Chondrocyte (in vitro differentiated cells): Measurements from ENCODE around the gene IFT80. TPM values are rescaled to one million over a fixed set of nuclear protein-coding genes. Genes with fewer than 3 reads are reported as not detected.

Source experiments
- DNase-seq: peaks from one replicate; pipeline ENCODE4 v3.0.0; 2021; ENCODE audit warnings: mixed read lengths, low spot score
- H3K27ac Mint-ChIP-seq: one replicate; pipeline ENCODE4 v1.8.0; 2021; ENCODE audit warnings: mild to moderate bottlenecking, moderate library complexity, mixed read lengths; ENCODE audit not compliant: unreplicated experiment
- H3K27me3 Mint-ChIP-seq: 2 replicates; pipeline ENCODE4 v1.8.0; 2021; ENCODE audit warnings: low read depth, mixed read lengths
- H3K36me3 Mint-ChIP-seq: 2 replicates; pipeline ENCODE4 v1.8.0; 2021; ENCODE audit warnings: low read depth, mixed read lengths
- H3K4me1 Mint-ChIP-seq: 2 replicates; pipeline ENCODE4 v1.8.0; 2021; ENCODE audit warnings: low read depth, mild to moderate bottlenecking, mixed read lengths
- H3K4me3 Mint-ChIP-seq: one replicate; pipeline ENCODE4 v1.8.0; 2021; ENCODE audit warnings: mild to moderate bottlenecking, moderate library complexity, mixed read lengths; ENCODE audit not compliant: unreplicated experiment
- H3K9me3 Mint-ChIP-seq: 2 replicates; pipeline ENCODE4 v1.8.0; 2021; ENCODE audit warnings: low read depth, mixed read lengths
- CTCF ChIP-seq: fragments of 200-600 bp; sonication (generic); IDR thresholded peaks from 2 replicates; pipeline ENCODE4 v1.5.0; 2021; ENCODE audit warnings: antibody characterized with exemption, mild to moderate bottlenecking, moderate library complexity
- total RNA-seq: library from RNA; stranded (reverse); gene quantifications from 3 replicates; pipeline ENCODE4 v1.2.1, GENCODE V29; 2021

IFT80 gene
- total RNA-seq, 1 donor from 2014 or later, result 22.6 TPM

DNA sequence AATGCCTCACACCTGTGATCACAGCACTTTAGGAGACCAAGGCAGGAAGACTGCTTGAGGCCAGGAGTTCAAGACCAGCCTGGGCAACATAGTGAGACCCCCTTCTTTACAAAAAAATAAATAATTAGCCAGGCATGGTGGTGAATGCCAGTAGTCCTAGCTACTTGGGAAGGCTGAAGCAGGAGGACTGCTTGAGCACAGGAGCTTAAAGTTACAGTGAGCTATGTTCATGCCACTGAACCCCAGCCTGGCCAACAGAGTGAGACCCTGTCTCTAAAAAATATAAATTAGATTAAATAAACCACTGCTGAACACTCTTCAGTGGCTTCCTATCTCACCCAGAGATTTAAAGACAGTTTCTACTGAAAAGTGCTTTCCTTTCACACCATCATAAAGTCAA lies 6.2 kb downstream of the IFT80 start:
- no peaks in the 10 kb centered on the region for H3K27me3 Mint-ChIP-seq
- H3K9me3 Mint-ChIP-seq, result no peaks in the 10 kb centered on the region
- no peak overlapping the region for H3K4me3 Mint-ChIP-seq
- no peak overlapping the region for H3K27ac Mint-ChIP-seq
- H3K36me3 Mint-ChIP-seq, result no peaks in the 10 kb centered on the region
- no peak for DNase-seq
- peaks cover 10% of the 10 kb centered on the region for H3K4me1 Mint-ChIP-seq
- no peak for TF ChIP-seq CTCF

GRCh38 chr3:160390565-160391138 lies 8.4 kb downstream of the IFT80 start:
- Mint-ChIP-seq H3K4me1 (peaks cover 6% of the 10 kb centered on the region), H3K27me3 (no peaks in the 10 kb centered on the region), H3K9me3 (no peaks in the 10 kb centered on the region), H3K4me3 (no peak overlapping the region), H3K36me3 (no peaks in the 10 kb centered on the region), H3K27ac (no peak overlapping the region)
- TF ChIP-seq CTCF, result no peak
- no peak for DNase-seq

DNA sequence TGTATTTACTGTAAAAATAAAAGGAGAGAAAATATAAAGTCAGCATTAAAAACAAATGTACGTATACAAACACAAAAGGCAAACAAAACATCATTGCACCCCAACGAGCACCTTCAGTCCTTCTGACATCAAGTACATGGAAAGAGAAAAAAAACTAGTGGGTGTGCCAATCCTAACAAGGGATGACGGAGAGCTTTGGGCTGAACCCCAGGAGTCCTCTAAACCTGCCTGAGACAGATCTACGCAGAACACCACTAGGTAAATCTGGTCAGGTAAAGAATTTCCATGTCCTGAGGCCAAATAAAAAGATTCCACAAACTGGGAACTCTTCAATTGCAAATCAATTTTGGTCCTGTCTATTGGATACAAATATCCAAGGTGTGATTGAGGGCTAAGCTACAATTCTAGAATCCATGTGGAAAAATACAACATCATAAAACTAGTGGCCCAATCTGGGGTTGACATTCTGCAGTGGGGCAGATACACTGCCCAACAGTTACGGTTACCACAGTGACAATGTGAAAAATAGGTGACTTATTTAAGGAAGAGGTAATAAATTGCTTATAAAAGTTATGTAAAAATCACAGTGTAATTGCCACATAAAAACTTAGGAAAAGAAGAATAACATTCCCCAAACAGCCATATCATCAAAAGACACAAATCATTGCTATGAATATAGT lies 14.2 kb downstream of the IFT80 start:
- Mint-ChIP-seq H3K9me3 (no peaks in the 10 kb centered on the region), H3K4me3 (no peak overlapping the region), H3K4me1 (peaks cover 2% of the 10 kb centered on the region), H3K27ac (no peak overlapping the region), H3K27me3 (no peaks in the 10 kb centered on the region), H3K36me3 (no peaks in the 10 kb centered on the region)
- TF ChIP-seq CTCF, result no peak
- DNase-seq, result no peak

DNA sequence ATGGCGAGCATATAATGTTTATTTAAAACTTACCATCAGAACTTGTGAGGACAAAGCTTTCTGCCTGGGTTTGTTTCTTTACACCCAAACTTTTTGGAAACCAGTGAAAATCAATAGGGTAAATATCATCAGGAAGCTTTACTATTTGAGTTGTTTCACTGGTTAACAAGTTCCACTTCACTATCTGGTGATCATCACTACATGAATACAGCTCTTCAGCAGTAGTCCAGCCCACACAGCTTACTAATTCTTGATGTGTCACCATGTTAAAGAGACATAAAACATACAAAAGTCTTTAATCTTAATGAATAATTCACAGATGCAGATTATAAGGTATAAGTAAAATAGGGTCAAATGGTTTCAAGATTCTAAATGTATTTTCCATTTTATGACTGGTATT lies 17.6 kb downstream of the IFT80 start:
- Mint-ChIP-seq H3K4me3 (no peak overlapping the region), H3K4me1 (peaks cover 2% of the 10 kb centered on the region), H3K36me3 (peaks cover 5% of the 10 kb centered on the region), H3K27me3 (no peaks in the 10 kb centered on the region), H3K27ac (no peak overlapping the region), H3K9me3 (no peaks in the 10 kb centered on the region)
- DNase-seq, result no peak
- TF ChIP-seq CTCF, result no peak

DNA sequence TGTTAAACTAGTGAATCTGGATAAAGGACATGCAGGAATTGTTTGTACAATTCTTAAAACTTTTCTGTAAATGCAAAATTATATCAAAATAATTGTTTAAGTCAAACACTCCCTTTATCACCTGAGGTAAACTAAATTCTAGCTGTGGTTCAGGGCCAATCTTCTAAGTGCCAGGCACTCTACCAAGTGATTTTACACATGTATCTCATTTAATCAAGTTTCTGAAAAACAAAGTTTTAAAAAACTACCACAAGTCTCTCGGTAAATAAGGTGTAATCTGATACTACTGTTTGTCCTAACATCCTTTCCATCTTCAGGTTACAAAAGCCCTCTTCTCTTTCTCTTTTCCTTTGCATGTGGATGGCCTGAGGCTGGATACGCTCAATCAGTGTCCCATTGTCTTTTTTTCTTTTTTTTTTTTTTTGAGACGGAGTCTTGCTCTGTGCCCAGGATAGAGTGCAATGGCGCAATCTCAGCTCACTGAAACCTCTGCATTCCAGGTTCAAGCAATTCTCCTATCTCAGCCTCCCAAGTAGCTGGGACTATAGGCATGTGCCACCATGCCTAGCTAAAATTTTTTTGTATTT lies 19.3 kb downstream of the IFT80 start:
- Mint-ChIP-seq H3K4me3 (no peak overlapping the region), H3K27me3 (no peaks in the 10 kb centered on the region), H3K27ac (no peak overlapping the region), H3K4me1 (peaks cover 2% of the 10 kb centered on the region), H3K9me3 (no peaks in the 10 kb centered on the region), H3K36me3 (peaks cover 8% of the 10 kb centered on the region)
- no peak for DNase-seq
- TF ChIP-seq CTCF, result no peak
